Stimulated activated CD4-positive, alpha-beta T cell treated with anti-CD3 and anti-CD28 coated beads, TNF-alpha, amount 100 ng/mL, for 1 hour (primary cell): ENCODE results near the gene ARHGAP22.

Experiments
- DNase-seq, 3 donors: peaks; one replicate each; pipeline ENCODE4 v3.0.0-alpha.2; 2020; ENCODE audit warnings: low read depth in 3 of 3, low spot score in 1 of 3

The ARHGAP22 gene

GRCh38 chr10:48634198-48634983 is 29.5 kb upstream of the ARHGAP22 start:
- no peak for DNase-seq

GRCh38 chr10:48633381-48634197 is 28.7 kb upstream of the ARHGAP22 start:
- no peak for DNase-seq

- no peak for DNase-seq
These were observed 27.3 kb upstream of the ARHGAP22 start for GRCh38 chr10:48632166-48632565.

GRCh38 chr10:48627984-48628609 is 23.2 kb upstream of the ARHGAP22 start:
- no peak for DNase-seq

GRCh38 chr10:48626986-48627731 is 22.3 kb upstream of the ARHGAP22 start:
- no peak for DNase-seq

- no peak for DNase-seq
These were observed 21.6 kb upstream of the ARHGAP22 start for GRCh38 chr10:48626447-48626846.

GRCh38 chr10:48625826-48626134 is 20.9 kb upstream of the ARHGAP22 start:
- no peak for DNase-seq

- no peak for DNase-seq
These were observed 18.8 kb upstream of the ARHGAP22 start for GRCh38 chr10:48623607-48624132.

- no peak for DNase-seq
These were observed 18.1 kb upstream of the ARHGAP22 start for GRCh38 chr10:48623009-48623408.

- no peak for DNase-seq
These were observed 15.8 kb upstream of the ARHGAP22 start for GRCh38 chr10:48620719-48621118.

GRCh38 chr10:48616436-48616835 is 11.6 kb upstream of the ARHGAP22 start:
- DNase-seq, result no peak

GRCh38 chr10:48614481-48615390 is 9.9 kb upstream of the ARHGAP22 start:
- DNase-seq, result no peak

- DNase-seq, result no peak
These were observed 8.1 kb upstream of the ARHGAP22 start for GRCh38 chr10:48613016-48613415.

GRCh38 chr10:48612236-48612943 is 7.5 kb upstream of the ARHGAP22 start:
- no peak for DNase-seq

GRCh38 chr10:48611133-48611532 is 6.3 kb upstream of the ARHGAP22 start:
- no peak for DNase-seq

- DNase-seq, result no peak
These were observed 5.8 kb upstream of the ARHGAP22 start for GRCh38 chr10:48610585-48611093.

- no peak for DNase-seq
These were observed 5.2 kb upstream of the ARHGAP22 start for GRCh38 chr10:48609899-48610584.

GRCh38 chr10:48609441-48609840 is 4.6 kb upstream of the ARHGAP22 start:
- no peak for DNase-seq

- no peak for DNase-seq
These were observed 4.1 kb upstream of the ARHGAP22 start for GRCh38 chr10:48608976-48609375.
